C4-2B (cell line): ENCODE data around the gene LIN28A.

Source experiments
- H3K27ac ChIP-seq: fragments of 450-650 bp; 2 replicates; pipeline ENCODE4 v1.5.1; 2017
- ZFX ChIP-seq: fragments of 450-650 bp; IDR thresholded peaks from 2 replicates; pipeline ENCODE4 v1.6.1; 2017
- TF ChIP-seq, protein P1 (sequence below): fragments of 450-650 bp; conservative IDR thresholded peaks from 2 replicates; pipeline ENCODE4 v1.5.1; 2017; ENCODE audit warnings: mild to moderate bottlenecking

LIN28A gene

DNA sequence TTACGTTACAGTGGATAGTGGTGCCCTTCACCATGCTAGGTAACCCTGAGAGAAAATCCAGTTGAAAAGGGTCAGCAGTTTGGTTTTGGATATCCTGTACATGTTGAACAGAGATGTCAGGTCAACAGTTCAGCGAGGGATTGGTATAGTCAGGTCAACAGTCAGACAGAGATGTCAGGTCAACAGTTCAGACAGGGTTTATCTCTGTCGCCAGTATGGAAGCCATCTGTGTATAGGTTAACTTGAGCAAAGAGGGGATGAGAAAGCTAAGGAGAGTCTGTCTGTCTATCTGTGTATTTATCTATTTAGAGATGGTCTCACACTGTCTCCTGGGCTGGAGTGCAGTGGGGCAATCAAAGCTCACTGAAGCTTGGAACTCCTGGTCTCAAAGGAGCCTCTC is 39.3 kb downstream of the LIN28A start:
- no peak overlapping the region for H3K27ac ChIP-seq
- TF ChIP-seq, protein P1, sequence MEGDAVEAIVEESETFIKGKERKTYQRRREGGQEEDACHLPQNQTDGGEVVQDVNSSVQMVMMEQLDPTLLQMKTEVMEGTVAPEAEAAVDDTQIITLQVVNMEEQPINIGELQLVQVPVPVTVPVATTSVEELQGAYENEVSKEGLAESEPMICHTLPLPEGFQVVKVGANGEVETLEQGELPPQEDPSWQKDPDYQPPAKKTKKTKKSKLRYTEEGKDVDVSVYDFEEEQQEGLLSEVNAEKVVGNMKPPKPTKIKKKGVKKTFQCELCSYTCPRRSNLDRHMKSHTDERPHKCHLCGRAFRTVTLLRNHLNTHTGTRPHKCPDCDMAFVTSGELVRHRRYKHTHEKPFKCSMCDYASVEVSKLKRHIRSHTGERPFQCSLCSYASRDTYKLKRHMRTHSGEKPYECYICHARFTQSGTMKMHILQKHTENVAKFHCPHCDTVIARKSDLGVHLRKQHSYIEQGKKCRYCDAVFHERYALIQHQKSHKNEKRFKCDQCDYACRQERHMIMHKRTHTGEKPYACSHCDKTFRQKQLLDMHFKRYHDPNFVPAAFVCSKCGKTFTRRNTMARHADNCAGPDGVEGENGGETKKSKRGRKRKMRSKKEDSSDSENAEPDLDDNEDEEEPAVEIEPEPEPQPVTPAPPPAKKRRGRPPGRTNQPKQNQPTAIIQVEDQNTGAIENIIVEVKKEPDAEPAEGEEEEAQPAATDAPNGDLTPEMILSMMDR, result no peak
- TF ChIP-seq ZFX, result no peak

DNA sequence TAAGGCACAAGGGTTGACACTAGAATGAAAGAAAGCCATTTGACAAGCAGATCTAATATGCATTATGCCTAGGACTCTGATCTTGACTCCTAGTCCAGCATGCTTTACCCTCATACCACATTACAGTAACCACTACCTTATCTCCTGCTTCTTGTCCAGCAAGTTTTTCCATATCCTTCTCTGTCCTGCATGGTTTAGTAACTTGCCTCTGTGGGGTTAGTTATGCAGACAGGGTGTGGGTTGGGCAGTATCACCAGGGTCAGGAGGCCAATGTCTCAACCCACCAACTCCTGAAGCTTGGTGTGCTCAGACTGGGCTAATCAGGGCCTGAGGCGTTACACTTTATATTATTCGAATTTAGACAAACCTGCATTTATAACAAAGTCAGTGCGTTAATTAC is 40.3 kb downstream of the LIN28A start:
- TF ChIP-seq ZFX, result no peak
- TF ChIP-seq, protein P1, result no peak
- H3K27ac ChIP-seq, result no peak overlapping the region

DNA sequence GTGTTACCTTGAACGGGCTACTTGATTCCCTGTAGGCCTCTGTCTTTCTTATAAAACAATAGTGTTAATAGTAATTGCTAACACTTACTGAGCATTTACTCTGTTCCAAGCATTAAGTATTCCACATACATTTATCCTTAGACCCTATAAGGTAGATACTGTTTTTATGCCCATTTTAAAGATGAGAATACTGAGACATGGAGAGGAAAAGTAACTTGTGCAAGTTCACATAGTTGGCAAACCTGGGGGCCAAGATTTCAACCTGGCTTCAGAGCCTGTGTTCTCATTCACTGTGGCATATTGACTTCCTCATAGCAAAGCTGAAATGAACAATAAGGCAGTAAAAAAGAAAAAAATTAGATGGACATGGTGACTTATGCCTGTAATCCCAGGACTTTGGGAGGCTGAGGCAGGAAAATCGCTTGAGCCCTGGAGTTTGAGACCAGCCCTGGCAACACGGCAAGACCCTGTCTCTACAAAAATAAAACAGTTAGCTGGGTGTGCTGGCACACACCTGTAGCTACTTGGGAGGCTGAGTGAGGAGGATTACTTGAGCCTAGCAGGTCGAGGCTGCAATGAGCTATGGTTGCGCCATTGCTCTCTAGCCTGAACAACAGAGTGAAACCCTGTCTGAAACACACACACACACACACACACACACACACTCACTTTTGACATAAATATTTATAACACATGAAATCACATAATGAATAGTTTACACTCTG is 42.0 kb downstream of the LIN28A start:
- no peak overlapping the region for H3K27ac ChIP-seq
- TF ChIP-seq, protein P1, result no peak
- TF ChIP-seq ZFX, result no peak

DNA sequence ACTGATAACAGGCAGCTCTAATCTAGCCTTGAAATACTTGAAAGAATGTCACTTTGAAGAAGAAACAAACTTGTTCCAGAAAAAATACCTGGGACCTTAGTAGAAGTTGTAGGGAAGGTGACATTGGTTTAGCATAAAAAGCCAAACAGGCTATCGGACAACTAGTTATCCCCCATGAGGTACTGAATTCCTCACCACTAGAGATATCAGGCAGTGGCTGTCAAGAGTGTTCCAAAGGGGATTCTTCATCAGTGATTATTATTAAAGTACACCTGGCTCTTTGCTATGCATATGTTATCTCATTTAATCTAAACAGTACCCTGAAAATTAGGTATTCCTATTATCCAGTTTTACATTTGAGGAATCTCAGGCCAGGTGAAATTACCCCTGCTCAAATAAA is 48.5 kb downstream of the LIN28A start:
- no peak for TF ChIP-seq ZFX
- TF ChIP-seq, protein P1, result no peak

DNA sequence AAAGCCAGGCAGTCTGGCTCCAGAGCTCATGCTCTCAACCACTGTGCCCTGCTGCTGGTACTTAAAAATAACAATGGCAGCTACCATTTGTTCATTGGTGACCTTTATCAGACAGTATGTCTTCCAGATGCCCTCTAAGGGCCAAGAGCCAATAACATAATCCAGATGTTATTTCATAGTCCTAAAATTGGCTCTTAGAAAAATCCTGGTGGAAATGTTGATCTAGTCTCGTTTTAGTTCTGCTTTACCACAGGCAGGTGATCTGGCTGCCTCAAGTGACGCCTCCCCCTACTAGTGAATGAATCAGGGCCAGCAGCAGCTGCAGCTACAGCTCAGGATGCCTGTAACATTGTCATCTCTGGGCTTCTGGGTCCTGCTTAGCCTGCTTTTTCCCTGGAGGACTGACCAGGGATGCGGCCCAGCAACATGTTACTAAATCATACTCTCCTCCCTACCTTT is 49.0 kb downstream of the LIN28A start:
- no peak overlapping the region for H3K27ac ChIP-seq
- no peak for TF ChIP-seq ZFX

More for the DNA sequence above, 48.5 kb downstream of the LIN28A start:
- no peak overlapping the region for H3K27ac ChIP-seq

DNA sequence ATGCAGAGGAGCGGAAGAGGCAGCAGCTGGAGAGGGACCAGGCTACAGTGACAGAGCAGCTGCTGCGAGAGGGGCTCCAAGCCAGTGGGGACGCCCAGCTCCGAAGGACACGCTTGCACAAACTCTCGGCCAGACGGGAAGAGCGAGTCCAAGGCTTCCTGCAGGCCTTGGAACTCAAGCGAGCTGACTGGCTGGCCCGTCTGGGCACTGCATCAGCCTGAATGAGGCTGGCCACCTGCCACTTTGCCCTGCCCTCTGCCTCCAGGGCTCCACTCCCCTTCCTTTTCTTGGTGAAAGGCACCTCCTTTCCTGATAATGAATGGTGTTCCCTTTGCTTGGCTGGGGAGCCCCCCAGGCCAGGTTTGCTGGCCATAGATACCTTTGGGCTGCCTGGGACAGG is 58.3 kb downstream of the LIN28A start:
- TF ChIP-seq, protein P1, result no peak
- TF ChIP-seq ZFX, result no peak
- peak overlapping the region; percentile 48 for H3K27ac ChIP-seq

DNA sequence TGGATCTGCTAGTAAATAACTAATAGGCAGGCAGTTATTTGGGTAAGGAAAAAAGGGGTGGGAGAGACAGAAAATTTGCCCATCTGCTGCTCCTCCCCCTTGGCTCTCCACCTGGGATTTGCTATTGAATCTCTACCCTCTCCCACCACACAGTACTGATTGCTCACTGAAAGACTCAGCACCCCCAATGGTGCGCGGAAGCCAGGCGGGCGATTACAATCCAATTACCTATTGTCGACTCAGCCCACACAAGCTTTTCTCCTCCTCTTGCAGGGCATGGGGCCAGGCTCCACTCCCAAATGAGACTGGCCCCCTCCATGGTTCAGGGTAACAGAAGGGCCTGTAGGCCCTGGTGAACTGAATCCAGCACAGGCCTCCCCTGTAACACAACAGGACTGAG is 58.9 kb downstream of the LIN28A start:
- H3K27ac ChIP-seq, result peak overlapping the region; percentile 48
- TF ChIP-seq, protein P1, result no peak
- TF ChIP-seq ZFX, result no peak

DNA sequence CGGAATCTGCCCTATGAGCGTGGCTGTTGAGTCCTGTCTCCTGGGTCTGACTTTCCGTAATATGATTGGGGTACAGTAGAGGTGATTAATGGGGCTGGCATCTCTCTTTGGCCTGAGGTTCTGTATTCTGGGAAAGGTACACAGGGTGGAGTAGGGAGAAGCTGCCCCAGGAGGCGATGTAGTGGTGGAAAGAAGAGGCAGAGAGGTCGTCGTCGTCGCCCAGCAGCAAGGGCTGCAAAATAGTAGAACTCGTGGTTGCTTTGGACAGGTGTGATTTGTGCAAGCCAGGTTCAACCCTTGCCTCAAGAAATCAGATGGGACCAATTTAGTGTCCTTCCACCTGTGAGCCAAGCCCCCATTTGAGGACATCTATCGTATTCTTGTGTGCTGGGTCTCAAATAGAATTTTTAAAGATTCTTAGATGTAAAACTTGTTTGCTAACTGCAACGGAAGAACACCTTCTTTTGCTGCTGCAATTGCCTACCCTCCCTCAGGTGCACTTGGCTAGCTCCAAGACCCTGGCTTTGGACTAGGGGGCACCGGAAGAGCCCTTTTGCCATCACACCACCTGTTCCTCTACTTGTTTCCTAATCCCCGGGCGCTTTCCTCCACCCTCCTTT is 60.4 kb downstream of the LIN28A start:
- peak overlapping the region; percentile 100 for H3K27ac ChIP-seq
- TF ChIP-seq, protein P1, result no peak
- no peak for TF ChIP-seq ZFX
